GM19025 (cell line): Measurements from ENCODE around the gene CDKN3.
A peak's percentile ranks its signal among the peaks of the same experiment; 100 is the strongest.
"Not testable (repeated sequence)": the region's sequence is repeated elsewhere in the genome, so short reads cannot be mapped to it uniquely, and the experiment has no call there.

Experiments
- ATAC-seq: cut with Tn5 transposase; IDR thresholded peaks from one replicate; pipeline ENCODE4 v1.9.1; 2021; ENCODE audit warnings: mild to moderate bottlenecking, low read depth, moderate library complexity; ENCODE audit not compliant: unreplicated experiment

Gene CDKN3

DNA sequence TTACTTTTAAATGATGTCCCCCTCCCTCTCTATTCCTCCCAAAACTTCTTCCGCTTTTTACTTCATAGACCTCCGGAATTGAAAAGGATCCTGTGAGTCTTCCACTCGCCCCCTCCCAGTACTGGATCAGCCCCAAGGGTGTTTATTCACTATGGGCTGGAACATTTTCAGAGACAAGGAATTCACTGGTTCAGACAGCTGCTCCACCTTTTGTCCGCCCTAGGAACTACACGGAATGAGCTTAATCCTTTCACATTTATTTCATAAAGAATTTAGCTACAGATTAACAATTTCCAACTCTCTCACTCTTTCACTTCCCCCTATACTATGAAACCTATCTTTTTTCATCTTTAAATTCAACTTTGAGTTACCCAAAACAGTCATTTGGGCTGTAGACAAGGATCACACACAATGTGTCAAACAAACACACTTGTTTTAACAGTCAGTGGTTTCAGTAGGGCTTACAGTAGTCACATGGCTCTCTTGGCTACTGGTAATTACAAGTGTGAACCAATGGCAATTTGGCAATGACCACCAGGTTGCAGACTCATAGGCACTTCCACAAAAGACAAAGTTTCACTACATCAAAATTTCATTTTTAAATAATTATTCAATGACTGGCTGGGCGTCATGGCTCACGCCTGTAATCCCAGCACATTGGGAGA is 23.8 kb downstream of the CDKN3 start:
- no peak for ATAC-seq

GRCh38 chr14:54423991-54424390 is 27.2 kb downstream of the CDKN3 start:
- ATAC-seq, result no peak

- ATAC-seq, result no peak
Measured at GRCh38 chr14:54424479-54424901, 27.7 kb downstream of the CDKN3 start.

DNA sequence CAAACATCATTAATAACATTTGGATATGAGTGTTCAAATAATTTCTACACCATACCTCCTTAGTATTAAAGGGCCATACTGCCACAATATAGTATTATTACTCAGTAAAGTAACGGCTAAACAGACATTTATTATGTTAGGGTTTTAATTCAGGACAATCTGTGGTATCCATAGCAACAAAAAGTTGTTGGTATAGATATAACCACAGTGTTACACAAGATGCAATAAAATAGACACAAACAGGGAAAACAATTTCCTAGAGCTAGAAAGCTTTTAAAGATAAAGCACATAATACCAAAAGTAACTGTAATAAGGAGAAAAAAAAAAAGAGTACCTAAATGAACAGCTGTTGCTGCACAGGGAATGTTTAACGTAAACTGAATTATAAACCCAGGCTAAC is 28.3 kb downstream of the CDKN3 start:
- ATAC-seq, result no peak

- ATAC-seq, result no peak
Measured at GRCh38 chr14:54425537-54426274, 28.9 kb downstream of the CDKN3 start.

- no peak for ATAC-seq
Measured at GRCh38 chr14:54427871-54428270, 31.1 kb downstream of the CDKN3 start.

DNA sequence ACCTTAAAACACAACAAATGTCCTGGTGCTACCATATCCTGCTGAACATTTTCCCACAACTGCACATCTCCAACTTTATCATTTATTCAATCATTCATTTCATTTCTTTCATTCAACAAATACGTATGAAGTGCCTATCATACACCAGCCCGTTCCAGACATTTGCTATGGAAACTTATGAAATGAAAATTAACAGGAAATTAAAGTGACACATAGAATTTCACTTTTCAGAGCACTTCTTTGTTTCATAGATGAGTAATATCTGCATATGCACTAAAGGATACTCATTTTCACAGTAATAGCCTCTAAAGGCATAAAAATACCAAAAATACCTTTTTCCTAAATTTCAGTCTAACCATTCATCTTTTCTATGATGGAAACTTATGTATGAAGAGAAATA is 31.7 kb downstream of the CDKN3 start:
- no peak for ATAC-seq

DNA sequence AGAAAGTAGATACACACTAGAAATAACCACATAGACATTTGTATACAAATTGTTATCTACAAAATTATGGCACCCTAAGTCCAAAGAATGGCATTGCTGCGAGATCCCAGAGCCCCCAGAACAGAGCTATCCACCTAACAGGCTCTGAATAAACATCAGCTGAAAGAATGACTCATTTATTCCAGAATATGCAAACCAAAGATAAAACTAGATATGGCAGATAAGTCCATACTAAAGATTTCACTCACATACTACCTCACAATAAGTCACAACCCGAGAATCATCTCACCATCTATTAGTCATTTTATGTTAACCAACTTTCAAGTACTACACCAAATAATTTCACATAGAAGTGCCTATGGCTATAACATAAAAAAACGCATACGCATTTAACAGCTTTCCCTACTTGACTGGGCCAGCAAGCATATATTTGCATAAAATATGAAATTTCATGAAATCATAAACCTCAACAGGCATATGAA is 38.7 kb downstream of the CDKN3 start:
- no peak for ATAC-seq

GRCh38 chr14:54437954-54438353 is 41.1 kb downstream of the CDKN3 start:
- ATAC-seq, result not testable (repeated sequence)

GRCh38 chr14:54438703-54439102 is 41.9 kb downstream of the CDKN3 start:
- no peak for ATAC-seq

GRCh38 chr14:54440037-54440436 is 43.2 kb downstream of the CDKN3 start:
- ATAC-seq, result no peak

DNA sequence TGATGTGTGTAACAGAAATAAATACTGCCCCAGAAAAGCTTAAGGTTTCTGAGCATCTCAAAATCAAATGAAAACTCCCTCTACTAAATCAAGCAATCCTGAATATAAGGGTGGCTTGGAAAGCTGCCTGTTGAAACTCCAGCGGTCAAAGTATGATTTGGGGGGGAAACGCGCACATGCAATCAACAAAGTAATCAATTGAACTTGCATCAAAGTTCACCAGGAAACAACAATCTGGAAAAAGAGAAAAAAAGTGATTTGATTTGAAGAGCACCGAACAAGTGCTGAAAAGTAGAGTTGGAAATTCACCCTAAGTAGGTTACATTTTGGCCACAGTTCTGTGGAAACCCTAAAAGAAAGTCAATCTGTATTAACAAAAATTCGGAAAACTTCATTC is 43.7 kb downstream of the CDKN3 start:
- no peak for ATAC-seq

- peak; percentile 91 for ATAC-seq
Measured at GRCh38 chr14:54440873-54441868, 44.4 kb downstream of the CDKN3 start, which contains the start of gene CNIH1. Gene CNIH1 (minus strand): TSS chr14:54441374. CDS start chr14:54441327, 47 bp downstream.

DNA sequence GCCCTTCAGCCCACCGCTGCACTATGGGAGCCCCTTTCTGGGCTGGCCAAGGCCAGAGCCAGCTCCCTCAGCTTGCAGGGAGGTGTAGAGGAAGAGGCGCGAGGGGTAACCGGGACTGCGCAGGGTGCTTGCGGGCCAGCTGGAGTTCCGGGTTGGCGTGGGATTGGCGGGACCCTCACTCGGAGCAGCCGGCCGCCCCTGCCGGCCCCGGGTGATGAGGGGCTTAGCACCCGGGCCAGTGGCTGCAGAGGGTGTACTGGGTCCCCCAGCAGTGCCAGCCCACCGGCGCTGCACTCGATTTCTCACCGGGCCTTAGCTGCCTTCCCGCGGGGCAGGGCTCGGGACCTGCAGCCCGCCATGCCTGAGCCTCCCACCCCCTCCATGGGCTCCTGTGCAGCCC is 46.2 kb downstream of the CDKN3 start:
- not testable (repeated sequence) for ATAC-seq

- no peak for ATAC-seq
Measured at GRCh38 chr14:54443981-54444380, 47.2 kb downstream of the CDKN3 start.

- no peak for ATAC-seq
Measured at GRCh38 chr14:54444681-54445080, 47.9 kb downstream of the CDKN3 start.

DNA sequence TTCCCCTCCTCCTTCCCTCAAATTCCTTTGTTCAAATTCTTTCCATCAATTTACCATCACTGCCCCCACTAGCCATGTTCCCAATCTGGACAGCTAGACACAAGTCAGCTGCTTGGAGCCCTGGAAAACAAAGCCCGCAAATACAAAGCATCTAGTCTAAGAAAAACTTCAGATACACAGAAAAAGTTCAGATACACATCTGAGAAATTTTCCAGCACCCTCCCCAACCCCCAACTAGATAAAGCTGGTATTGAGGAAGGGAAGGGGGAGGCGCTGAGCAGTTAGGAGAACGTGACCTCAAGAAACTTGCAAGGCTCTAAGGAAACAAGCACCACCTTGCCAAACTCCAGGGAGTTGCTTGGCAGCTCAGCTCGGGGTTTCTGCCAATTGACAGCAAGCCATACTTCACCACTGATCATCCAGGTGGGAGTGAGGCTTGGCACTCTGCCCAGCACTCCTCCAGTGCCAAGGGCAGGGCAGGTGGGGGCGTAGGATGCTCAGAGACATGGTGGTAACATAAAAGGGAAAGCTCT is 49.4 kb downstream of the CDKN3 start:
- ATAC-seq, result no peak

GRCh38 chr14:54447231-54447692 is 50.5 kb downstream of the CDKN3 start:
- ATAC-seq, result no peak

GRCh38 chr14:54450535-54450934 is 53.7 kb downstream of the CDKN3 start:
- ATAC-seq, result peak; percentile 80

GRCh38 chr14:54451121-54451601 is 54.4 kb downstream of the CDKN3 start:
- no peak for ATAC-seq
